ENCODE results near the gene ADPRS.

Gene ADPRS

DNA sequence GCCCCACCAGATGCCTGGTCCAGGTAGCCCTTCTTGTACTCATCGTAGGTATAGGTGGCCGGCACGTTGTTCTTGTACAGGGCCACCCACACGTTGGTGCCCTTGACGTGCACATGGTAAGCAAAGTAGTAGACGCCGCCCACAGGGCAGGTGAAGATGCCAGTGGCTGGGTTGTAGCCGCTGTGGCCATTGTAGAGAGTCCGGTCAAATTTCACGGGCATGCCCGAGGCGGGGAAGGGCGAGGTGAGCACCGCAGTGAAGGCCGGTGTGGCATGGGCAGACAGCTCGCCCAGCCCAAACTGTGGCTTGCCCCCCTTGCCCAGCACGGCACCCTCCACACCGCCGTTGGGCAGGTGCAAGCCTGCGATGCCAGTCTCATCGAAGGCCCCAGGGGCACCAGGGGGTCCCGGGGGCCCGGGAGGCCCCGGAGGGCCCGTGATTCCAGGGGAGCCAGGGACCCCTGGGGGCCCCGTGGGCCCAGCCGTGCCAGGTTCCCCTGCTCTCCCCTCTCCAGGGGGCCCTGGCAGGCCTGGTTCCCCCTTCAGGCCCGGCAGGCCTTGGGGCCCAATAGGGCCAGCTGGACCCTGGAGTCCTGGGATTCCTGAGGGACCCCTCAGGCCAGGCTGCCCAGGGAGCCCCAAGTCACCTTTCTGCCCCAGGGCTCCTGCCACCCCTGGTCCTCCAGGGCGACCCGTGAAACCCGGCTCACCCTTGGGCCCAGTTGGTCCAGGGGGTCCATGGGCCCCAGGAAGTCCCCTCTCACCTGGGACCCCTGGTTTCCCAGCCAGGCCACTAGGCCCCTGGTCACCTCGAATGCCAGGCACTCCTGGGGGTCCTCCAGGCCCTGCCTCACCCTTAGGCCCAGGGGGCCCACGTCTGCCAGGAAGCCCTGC, 9.2 kb downstream of the ADPRS start:
- H3K4me1 ChIP-seq (ENCODE audit: control insufficient read depth, insufficient read depth, low read length), result no peaks in the 10 kb centered on the region
- H3K9ac ChIP-seq (ENCODE audit: low read depth, low read length), result no peak overlapping the region
- no peak overlapping the region for H3K4me3 ChIP-seq (ENCODE audit: low read length)
- no peaks in the 10 kb centered on the region for H3K9me3 ChIP-seq (replicated peaks; ENCODE audit: low read length)
- no peaks in the 10 kb centered on the region for H3K27me3 ChIP-seq (ENCODE audit: control insufficient read depth, insufficient read depth, low read length)
- H3K36me3 ChIP-seq (ENCODE audit: insufficient read depth, low read length), result peaks cover 35% of the 10 kb centered on the region
- H3K4me2 ChIP-seq (ENCODE audit: low read length), result no peak overlapping the region

DNA sequence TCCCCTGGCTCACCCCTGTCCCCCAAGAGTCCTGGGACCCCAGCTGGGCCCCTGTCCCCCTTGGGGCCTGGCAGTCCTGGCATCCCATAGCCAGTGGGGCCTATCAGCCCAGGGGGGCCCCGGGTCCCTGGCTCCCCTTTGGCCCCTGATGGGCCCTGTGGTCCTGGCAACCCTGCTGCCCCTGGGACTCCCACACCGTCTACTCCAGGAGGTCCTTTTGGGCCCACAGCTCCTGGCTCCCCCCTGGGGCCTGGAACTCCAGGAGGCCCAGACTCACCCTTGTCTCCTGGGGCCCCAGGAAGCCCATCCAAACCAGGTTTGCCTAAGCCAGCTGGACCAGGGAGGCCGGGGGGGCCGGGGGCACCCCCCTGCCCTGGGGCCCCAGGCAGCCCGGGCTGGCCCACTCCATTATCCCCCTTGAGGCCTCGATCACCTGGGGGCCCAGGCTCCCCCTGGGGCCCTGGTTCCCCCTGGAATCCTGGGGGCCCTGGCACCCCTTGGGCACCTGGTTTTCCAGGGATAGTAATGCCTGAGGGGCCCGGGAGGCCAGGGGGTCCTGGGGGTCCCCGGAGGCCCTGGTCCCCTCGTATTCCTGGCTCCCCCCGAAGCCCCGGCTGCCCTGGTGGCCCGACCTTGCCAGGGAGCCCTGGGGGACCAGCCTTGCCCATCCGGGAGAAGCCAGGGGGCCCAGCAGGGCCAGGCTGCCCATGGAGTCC, 10.1 kb downstream of the ADPRS start:
- Histone ChIP-seq H3K4me1 (ENCODE audit: control insufficient read depth, insufficient read depth, low read length) (no peaks in the 10 kb centered on the region), H3K27me3 (ENCODE audit: control insufficient read depth, insufficient read depth, low read length) (no peaks in the 10 kb centered on the region), H3K4me2 (ENCODE audit: low read length) (no peak overlapping the region), H3K9me3 (replicated peaks; ENCODE audit: low read length) (no peaks in the 10 kb centered on the region), H3K4me3 (ENCODE audit: low read length) (no peak overlapping the region), H3K36me3 (ENCODE audit: insufficient read depth, low read length) (peaks cover 26% of the 10 kb centered on the region), H3K9ac (ENCODE audit: low read depth, low read length) (no peak overlapping the region)

DNA sequence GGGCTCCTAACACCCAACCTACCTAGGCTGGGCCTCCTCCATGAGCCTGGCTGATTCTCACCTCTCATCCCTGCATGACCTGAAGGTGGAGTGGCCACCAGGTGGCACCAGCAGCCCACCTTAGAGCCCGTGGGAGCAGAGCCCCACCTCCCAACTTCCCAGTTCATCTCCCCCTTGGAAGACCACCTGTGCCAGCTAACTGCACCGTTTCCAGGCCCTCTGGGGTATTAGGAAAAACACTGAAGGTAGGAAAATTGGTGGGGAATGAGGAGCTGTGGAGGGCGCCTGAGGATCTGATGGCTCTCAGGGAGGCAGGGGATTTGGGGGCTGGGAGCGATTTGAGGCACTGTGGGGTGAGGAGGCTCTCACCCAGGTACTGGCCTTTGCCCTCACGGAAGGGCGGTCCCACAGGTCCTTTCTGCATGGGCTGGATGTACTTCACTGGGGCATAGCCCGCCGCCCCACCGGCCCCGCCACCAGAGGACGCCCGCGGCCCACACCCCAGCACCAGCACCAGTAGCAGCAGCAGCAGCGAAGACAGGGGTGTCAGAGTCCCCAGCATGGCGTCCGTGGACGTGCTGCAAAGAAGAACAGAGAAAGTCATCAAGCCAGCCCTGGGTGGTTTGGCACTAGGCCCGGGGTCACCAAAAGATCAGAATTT, 11.1 kb downstream of the ADPRS start:
- Histone ChIP-seq H3K4me1 (ENCODE audit: control insufficient read depth, insufficient read depth, low read length) (no peaks in the 10 kb centered on the region), H3K36me3 (ENCODE audit: insufficient read depth, low read length) (peaks cover 16% of the 10 kb centered on the region), H3K27me3 (ENCODE audit: control insufficient read depth, insufficient read depth, low read length) (no peaks in the 10 kb centered on the region), H3K4me3 (ENCODE audit: low read length) (no peak overlapping the region), H3K9me3 (replicated peaks; ENCODE audit: low read length) (no peaks in the 10 kb centered on the region), H3K9ac (ENCODE audit: low read depth, low read length) (no peak overlapping the region), H3K4me2 (ENCODE audit: low read length) (peak overlapping the region; percentile 52)

DNA sequence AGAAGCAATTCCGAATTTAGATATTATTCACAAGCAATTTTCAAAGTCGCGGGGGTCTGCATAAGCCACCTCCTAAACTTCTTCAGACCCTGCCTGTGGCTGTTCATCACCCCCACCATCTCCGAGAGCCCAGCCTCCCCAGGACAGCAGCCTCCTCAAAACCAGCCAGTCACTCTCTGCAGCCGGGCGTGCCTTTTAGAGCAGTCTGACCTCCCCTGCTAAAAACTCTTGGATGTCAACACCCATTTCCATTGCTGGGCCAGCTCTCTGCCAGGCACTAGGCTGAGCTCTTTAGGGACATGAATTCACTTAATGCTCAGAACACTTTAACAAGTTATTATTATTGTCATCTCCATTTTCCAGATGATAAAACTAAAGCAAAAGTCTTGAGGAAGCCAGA, 11.7 kb downstream of the ADPRS start:
- no peak overlapping the region for H3K4me3 ChIP-seq (ENCODE audit: low read length)
- no peaks in the 10 kb centered on the region for H3K27me3 ChIP-seq (ENCODE audit: control insufficient read depth, insufficient read depth, low read length)
- H3K4me2 ChIP-seq (ENCODE audit: low read length), result no peak overlapping the region
- H3K36me3 ChIP-seq (ENCODE audit: insufficient read depth, low read length), result peaks cover 11% of the 10 kb centered on the region
- no peaks in the 10 kb centered on the region for H3K9me3 ChIP-seq (replicated peaks; ENCODE audit: low read length)
- H3K9ac ChIP-seq (ENCODE audit: low read depth, low read length), result no peak overlapping the region
- H3K4me1 ChIP-seq (ENCODE audit: control insufficient read depth, insufficient read depth, low read length), result no peaks in the 10 kb centered on the region

DNA sequence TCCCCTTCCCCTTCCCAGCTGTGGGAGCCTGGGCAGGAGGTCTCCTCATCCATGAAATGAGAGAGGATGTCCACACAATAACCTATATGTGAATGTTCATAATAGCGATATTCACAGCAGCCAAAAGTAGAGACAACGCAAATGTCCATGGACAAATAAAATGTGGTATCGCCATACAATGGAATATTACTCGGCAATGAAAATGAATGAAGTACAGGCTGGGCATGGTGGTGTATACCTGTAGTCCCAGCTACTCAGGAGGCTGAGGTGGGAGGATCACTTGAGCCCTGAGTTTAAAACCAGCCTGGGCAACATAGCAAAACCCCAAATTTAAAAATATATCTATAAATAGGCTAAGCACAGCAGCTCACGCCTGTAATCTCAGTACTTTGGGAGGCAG, 12.9 kb downstream of the ADPRS start:
- Histone ChIP-seq H3K36me3 (ENCODE audit: insufficient read depth, low read length) (no peaks in the 10 kb centered on the region), H3K9me3 (replicated peaks; ENCODE audit: low read length) (no peaks in the 10 kb centered on the region), H3K4me2 (ENCODE audit: low read length) (no peak overlapping the region), H3K4me3 (ENCODE audit: low read length) (no peak overlapping the region), H3K9ac (ENCODE audit: low read depth, low read length) (no peak overlapping the region), H3K4me1 (ENCODE audit: control insufficient read depth, insufficient read depth, low read length) (no peaks in the 10 kb centered on the region), H3K27me3 (ENCODE audit: control insufficient read depth, insufficient read depth, low read length) (no peaks in the 10 kb centered on the region)

DNA sequence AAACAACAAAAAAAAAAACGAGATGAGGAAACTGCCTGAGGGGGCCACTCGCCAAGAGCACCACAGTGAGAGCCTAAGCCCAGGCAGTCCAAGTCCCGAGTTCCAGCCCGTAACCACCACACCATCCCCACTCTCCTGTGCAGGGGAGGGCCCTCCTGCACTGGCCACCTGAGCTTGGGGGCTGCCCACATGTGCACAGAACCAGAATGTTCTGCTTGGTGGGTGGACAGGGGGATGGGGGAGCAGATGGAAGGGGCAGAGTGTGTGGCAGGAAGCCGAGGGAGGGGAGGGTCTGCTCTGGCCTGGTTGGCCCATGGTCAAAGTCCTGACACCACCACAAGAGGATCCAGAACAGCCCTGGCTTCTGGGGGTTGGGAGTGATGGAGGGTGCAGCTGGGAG, 17.6 kb downstream of the ADPRS start:
- H3K27me3 ChIP-seq (ENCODE audit: control insufficient read depth, insufficient read depth, low read length), result no peaks in the 10 kb centered on the region
- H3K4me2 ChIP-seq (ENCODE audit: low read length), result no peak overlapping the region
- H3K36me3 ChIP-seq (ENCODE audit: insufficient read depth, low read length), result no peaks in the 10 kb centered on the region
- peaks cover 17% of the 10 kb centered on the region for H3K4me1 ChIP-seq (ENCODE audit: control insufficient read depth, insufficient read depth, low read length)
- no peak overlapping the region for H3K9ac ChIP-seq (ENCODE audit: low read depth, low read length)
- no peaks in the 10 kb centered on the region for H3K9me3 ChIP-seq (replicated peaks; ENCODE audit: low read length)
- no peak overlapping the region for H3K4me3 ChIP-seq (ENCODE audit: low read length)

DNA sequence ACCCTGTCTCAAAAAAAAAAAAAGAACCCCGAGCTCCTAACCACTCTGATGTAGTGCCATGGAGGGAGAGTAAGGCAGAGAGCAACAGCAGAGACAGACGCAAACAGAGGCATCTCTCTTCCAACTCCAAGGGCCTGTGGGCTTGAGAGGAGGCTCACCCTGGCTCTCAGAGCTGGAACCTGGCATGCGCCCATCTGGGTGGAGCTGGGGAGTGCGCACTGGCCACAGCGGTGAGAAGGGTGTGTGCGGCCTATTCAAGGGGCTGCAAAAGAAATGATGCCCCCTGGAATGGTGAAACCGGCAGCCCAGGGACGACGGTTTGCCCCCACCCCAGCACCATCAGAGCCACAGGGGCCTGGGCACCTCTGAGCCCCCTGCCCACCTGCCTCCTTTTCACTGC, 18.7 kb downstream of the ADPRS start:
- H3K9me3 ChIP-seq (replicated peaks; ENCODE audit: low read length), result no peaks in the 10 kb centered on the region
- H3K4me2 ChIP-seq (ENCODE audit: low read length), result no peak overlapping the region
- H3K36me3 ChIP-seq (ENCODE audit: insufficient read depth, low read length), result no peaks in the 10 kb centered on the region
- H3K9ac ChIP-seq (ENCODE audit: low read depth, low read length), result no peak overlapping the region
- peaks cover 17% of the 10 kb centered on the region for H3K4me1 ChIP-seq (ENCODE audit: control insufficient read depth, insufficient read depth, low read length)
- H3K4me3 ChIP-seq (ENCODE audit: low read length), result no peak overlapping the region
- no peaks in the 10 kb centered on the region for H3K27me3 ChIP-seq (ENCODE audit: control insufficient read depth, insufficient read depth, low read length)

DNA sequence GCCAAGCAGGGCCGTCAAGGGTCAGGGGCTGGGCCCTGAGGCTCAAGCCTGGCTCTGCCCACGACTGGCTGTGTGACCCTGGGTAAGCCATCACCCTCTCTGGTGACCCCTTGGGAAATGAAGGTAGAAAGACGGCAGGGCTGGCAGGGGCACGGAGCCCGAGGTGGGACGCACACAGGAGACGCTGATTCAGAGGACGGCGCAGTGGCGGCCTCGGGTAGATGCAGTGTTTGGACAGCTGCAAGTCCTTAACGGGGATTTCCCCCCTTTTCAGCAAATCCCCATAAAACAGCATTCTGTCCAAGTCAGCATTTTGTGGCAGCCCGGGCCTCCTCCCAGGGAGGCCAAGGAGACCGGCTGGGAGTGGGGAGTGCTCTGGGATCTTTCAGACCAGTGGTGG, 19.6 kb downstream of the ADPRS start:
- peak overlapping the region; percentile 3 for H3K4me3 ChIP-seq (ENCODE audit: low read length)
- no peaks in the 10 kb centered on the region for H3K9me3 ChIP-seq (replicated peaks; ENCODE audit: low read length)
- H3K36me3 ChIP-seq (ENCODE audit: insufficient read depth, low read length), result no peaks in the 10 kb centered on the region
- H3K4me1 ChIP-seq (ENCODE audit: control insufficient read depth, insufficient read depth, low read length), result peaks cover 17% of the 10 kb centered on the region
- H3K4me2 ChIP-seq (ENCODE audit: low read length), result peak overlapping the region; percentile 34
- no peaks in the 10 kb centered on the region for H3K27me3 ChIP-seq (ENCODE audit: control insufficient read depth, insufficient read depth, low read length)
- peak overlapping the region; percentile 36 for H3K9ac ChIP-seq (ENCODE audit: low read depth, low read length)

DNA sequence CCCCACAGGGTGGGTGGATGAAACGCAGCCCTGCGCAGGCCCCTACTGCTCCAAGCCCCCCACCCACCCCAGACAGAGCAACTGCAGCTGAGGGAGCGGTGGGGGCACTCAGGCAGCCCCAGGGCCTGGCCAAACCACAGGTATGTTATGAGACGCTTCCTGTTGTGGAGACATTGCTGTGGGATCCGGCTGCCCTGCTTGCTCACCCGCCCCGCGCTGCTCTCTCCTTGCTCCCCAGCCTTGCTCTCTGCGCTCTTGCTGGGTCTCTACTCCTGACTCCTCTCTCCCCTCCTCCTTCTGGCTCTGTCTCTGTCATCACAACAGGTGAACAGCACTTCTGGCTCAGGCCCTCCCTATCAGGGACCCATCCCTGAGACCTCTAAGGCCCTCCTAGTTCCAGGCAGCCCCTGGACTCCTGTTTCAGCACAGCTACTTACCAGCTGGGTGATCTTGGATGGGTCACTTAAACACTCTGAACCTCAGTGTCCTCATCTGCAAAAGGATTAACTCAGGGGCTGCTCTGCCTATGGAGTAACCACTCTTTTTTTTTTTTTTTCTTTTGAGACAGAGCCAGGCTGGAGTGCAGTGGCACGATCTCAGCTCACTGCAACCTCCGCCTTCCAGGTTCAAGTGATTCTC, 20.5 kb downstream of the ADPRS start:
- H3K4me2 ChIP-seq (ENCODE audit: low read length), result peak overlapping the region; percentile 34
- H3K27me3 ChIP-seq (ENCODE audit: control insufficient read depth, insufficient read depth, low read length), result no peaks in the 10 kb centered on the region
- H3K36me3 ChIP-seq (ENCODE audit: insufficient read depth, low read length), result no peaks in the 10 kb centered on the region
- no peaks in the 10 kb centered on the region for H3K9me3 ChIP-seq (replicated peaks; ENCODE audit: low read length)
- H3K4me1 ChIP-seq (ENCODE audit: control insufficient read depth, insufficient read depth, low read length), result peaks cover 17% of the 10 kb centered on the region
- peak overlapping the region; percentile 36 for H3K9ac ChIP-seq (ENCODE audit: low read depth, low read length)
- H3K4me3 ChIP-seq (ENCODE audit: low read length), result no peak overlapping the region

DNA sequence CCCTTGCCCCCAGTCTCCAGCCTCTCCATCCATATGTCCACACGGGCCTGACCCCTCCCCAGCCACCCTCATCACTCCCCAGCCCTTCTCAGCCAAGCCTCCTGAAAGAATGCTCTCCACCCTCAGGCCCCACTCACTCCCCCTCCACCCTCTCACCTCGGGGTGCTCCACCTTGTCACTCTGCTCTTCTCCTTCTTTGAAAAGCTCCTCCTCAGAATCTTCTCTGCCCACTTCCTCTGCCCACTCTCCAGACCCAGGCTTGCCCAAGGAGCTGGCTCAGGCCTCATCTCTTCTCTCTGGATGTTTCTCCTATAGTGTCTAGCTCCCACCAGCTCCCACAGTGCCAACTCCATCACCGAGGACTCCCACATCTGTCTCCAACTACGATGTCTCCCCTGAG, 22.5 kb downstream of the ADPRS start:
- Histone ChIP-seq H3K36me3 (ENCODE audit: insufficient read depth, low read length) (no peaks in the 10 kb centered on the region), H3K9ac (ENCODE audit: low read depth, low read length) (no peak overlapping the region), H3K4me1 (ENCODE audit: control insufficient read depth, insufficient read depth, low read length) (peaks cover 34% of the 10 kb centered on the region), H3K9me3 (replicated peaks; ENCODE audit: low read length) (no peaks in the 10 kb centered on the region), H3K27me3 (ENCODE audit: control insufficient read depth, insufficient read depth, low read length) (no peaks in the 10 kb centered on the region), H3K4me3 (ENCODE audit: low read length) (no peak overlapping the region), H3K4me2 (ENCODE audit: low read length) (no peak overlapping the region)

DNA sequence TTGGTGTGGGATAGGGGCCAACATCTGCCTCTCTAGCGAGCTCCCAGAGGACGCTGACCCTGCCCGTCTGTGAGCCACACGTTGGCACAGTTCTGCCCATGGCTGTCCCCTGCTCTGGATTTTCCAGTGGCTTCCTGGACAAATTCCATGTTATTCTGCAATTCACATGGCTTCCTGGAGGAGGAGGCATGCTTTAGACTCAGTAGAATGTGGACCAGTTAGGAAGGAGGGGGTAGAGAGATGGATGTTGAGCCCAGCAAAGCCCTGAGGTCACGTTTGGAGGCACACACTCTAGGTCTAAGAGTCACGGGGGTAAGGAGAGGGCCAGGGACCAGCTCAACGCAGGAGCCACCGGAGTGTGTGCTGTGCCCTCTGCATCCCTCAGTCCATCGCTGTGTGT, 24.1 kb downstream of the ADPRS start:
- Histone ChIP-seq H3K4me2 (ENCODE audit: low read length) (no peak overlapping the region), H3K27me3 (ENCODE audit: control insufficient read depth, insufficient read depth, low read length) (no peaks in the 10 kb centered on the region), H3K4me1 (ENCODE audit: control insufficient read depth, insufficient read depth, low read length) (peaks cover 40% of the 10 kb centered on the region), H3K36me3 (ENCODE audit: insufficient read depth, low read length) (no peaks in the 10 kb centered on the region), H3K9me3 (replicated peaks; ENCODE audit: low read length) (no peaks in the 10 kb centered on the region), H3K4me3 (ENCODE audit: low read length) (no peak overlapping the region), H3K9ac (ENCODE audit: low read depth, low read length) (no peak overlapping the region)
